Body of pancreas (tissue), 4 donors: ENCODE data around the gene ECHS1. TPM values are rescaled to one million over a fixed set of nuclear protein-coding genes. Genes with fewer than 3 reads are reported as not detected.

Experiments
- ATAC-seq: fragments of 150-250 bp; one replicate; pipeline ENCODE4 v1.9.1; 2016
- DNase-seq, 4 donors: peaks; one replicate each; pipeline ENCODE4 v3.0.0-alpha.2; 2019
- H3K27ac ChIP-seq, 4 donors: fragments of 200-600 bp; sonication (generic); 1 replicate in 3 of 4; 2 replicates in 1 of 4; pipeline versions ENCODE4 v1.5.1 to v1.6.1; 2016 to 2019; ENCODE audit warnings: mild to moderate bottlenecking in 1 of 4, mixed read lengths in 1 of 4, moderate library complexity in 1 of 4
- H3K27me3 ChIP-seq, 2 donors: fragments of 200-600 bp; sonication (generic); one replicate each; pipeline ENCODE4 v1.6.0; 2016; ENCODE audit warnings: mild to moderate bottlenecking in 1 of 2
- H3K36me3 ChIP-seq, 2 donors: fragments of 200-600 bp; sonication (generic); replicated peaks in 1 of 2; 2 replicates each; pipeline ENCODE4 v1.5.1; 2016; ENCODE audit warnings: low read depth in 2 of 2; ENCODE audit not compliant: insufficient read depth in 1 of 2
- H3K4me1 ChIP-seq: fragments of 200-600 bp; sonication (generic); one replicate; pipeline ENCODE4 v1.6.0; 2016
- H3K4me3 ChIP-seq, 2 donors: fragments of 200-600 bp; sonication (generic); 1 replicate in 1 of 2; 2 replicates in 1 of 2; pipeline ENCODE4 v1.5.1; 2016 to 2019
- H3K9me3 ChIP-seq, 3 donors: fragments of 200-600 bp; sonication (generic); 1 replicate in 2 of 3; 2 replicates in 1 of 3; pipeline ENCODE4 v1.5.1; 2016
- CTCF ChIP-seq, 7 experiments: fragments of 450-650 bp in 4 of 7; fragments of 200-600 bp in 3 of 7; sonication (generic) in 3 of 7; IDR thresholded peaks; one replicate each; pipeline ENCODE4 v1.5.1; 2016 to 2019; ENCODE audit warnings: antibody characterized with exemption in 7 of 7
- POLR2A ChIP-seq, 3 donors: fragments of 450-650 bp; IDR thresholded peaks; one replicate each; pipeline ENCODE4 v1.6.1; 2016; ENCODE audit warnings: antibody characterized with exemption in 3 of 3, mild to moderate bottlenecking in 2 of 3
- WGBS, 2 donors: methylation state at CpG; one replicate each; pipeline ENCODE4 v1.1.5; 2017; 5-methylcytosine and 5-hydroxymethylcytosine counted together
- intact Hi-C: fragments of 100-400 bp; cut with DNase I; formaldehyde crosslinking; loops from one replicate; pipeline ENCODE4 v1.15.1; 2023
- total RNA-seq, 2 donors: library from RNA; depleted of rRNA; stranded (reverse); fragments of >200 nt; gene quantifications; one replicate each; pipeline ENCODE4 v1.1.0, GENCODE V29; 2016

Gene ECHS1
- total RNA-seq, 2 donors from 2014 or later, result 44.4 to 71.9 TPM

GRCh38 chr10:133356549-133357284 is 16.4 kb downstream of the ECHS1 start:
- TF ChIP-seq CTCF (IDR thresholded peaks at IDR 0.05), result no peak
- no peak for TF ChIP-seq POLR2A (IDR thresholded peaks at IDR 0.05)
- H3K4me3 ChIP-seq, result no peak overlapping the region
- H3K9me3 ChIP-seq, result no peaks in the 10 kb centered on the region
- no peak for ATAC-seq
- intact Hi-C loops, result no loop called here
- DNase-seq, result no peak
- H3K36me3 ChIP-seq, result no peaks in the 10 kb centered on the region
- H3K4me1 ChIP-seq, result peaks cover 47% of the 10 kb centered on the region
- no peak overlapping the region for H3K27ac ChIP-seq
- WGBS, 2 donors, result 64 to 69% methylated on average over 15 to 25 of the region's 27 CpGs
- no peaks in the 10 kb centered on the region for H3K27me3 ChIP-seq

- H3K27ac ChIP-seq, result no peak overlapping the region
- H3K27me3 ChIP-seq, result no peaks in the 10 kb centered on the region
- ATAC-seq (no peak), DNase-seq (no peak)
- WGBS, 2 donors, result 94% methylated on average over 3 of the region's 3 CpGs; no CpG with 5 or more reads in 1 of the 2 donors
- intact Hi-C loops, result no loop called here
- H3K4me1 ChIP-seq, result peaks cover 46% of the 10 kb centered on the region
- H3K4me3 ChIP-seq, result no peak overlapping the region
- no peaks in the 10 kb centered on the region for H3K36me3 ChIP-seq
- H3K9me3 ChIP-seq, result no peaks in the 10 kb centered on the region
- TF ChIP-seq POLR2A (IDR thresholded peaks at IDR 0.05), result no peak
- TF ChIP-seq CTCF (IDR thresholded peaks at IDR 0.05), result no peak
These were observed 17.2 kb downstream of the ECHS1 start for GRCh38 chr10:133355991-133356390.

- Histone ChIP-seq H3K9me3 (no peaks in the 10 kb centered on the region), H3K4me3 (no peak overlapping the region), H3K4me1 (peaks cover 39% of the 10 kb centered on the region), H3K27ac (no peak overlapping the region), H3K27me3 (no peaks in the 10 kb centered on the region), H3K36me3 (no peaks in the 10 kb centered on the region)
- 94% methylated on average over 6 of the region's 6 CpGs; no CpG with 5 or more reads in 1 of the 2 donors for WGBS, 2 donors
- intact Hi-C loops, result no loop called here
- no peak for TF ChIP-seq CTCF (IDR thresholded peaks at IDR 0.05)
- no peak for TF ChIP-seq POLR2A (IDR thresholded peaks at IDR 0.05)
- ATAC-seq (no peak), DNase-seq (no peak)
These were observed 17.9 kb downstream of the ECHS1 start for GRCh38 chr10:133355266-133355665.

- no peak for DNase-seq
- TF ChIP-seq POLR2A (IDR thresholded peaks at IDR 0.05) (no peak), CTCF (IDR thresholded peaks at IDR 0.05) (no peak)
These were observed 18.4 kb downstream of the ECHS1 start for GRCh38 chr10:133354672-133355240.

More at GRCh38 chr10:133354672-133355240, 18.4 kb downstream of the ECHS1 start:
- no peak for ATAC-seq
- Histone ChIP-seq H3K36me3 (no peaks in the 10 kb centered on the region), H3K9me3 (no peaks in the 10 kb centered on the region), H3K4me1 (peaks cover 34% of the 10 kb centered on the region), H3K4me3 (no peak overlapping the region), H3K27me3 (no peaks in the 10 kb centered on the region), H3K27ac (no peak overlapping the region)
- WGBS, 2 donors, result 87 to 94% methylated on average over 10 to 11 of the region's 14 CpGs
- intact Hi-C loops, result no loop called here
